ENCODE measurements around the gene ITGA2B.

DNA sequence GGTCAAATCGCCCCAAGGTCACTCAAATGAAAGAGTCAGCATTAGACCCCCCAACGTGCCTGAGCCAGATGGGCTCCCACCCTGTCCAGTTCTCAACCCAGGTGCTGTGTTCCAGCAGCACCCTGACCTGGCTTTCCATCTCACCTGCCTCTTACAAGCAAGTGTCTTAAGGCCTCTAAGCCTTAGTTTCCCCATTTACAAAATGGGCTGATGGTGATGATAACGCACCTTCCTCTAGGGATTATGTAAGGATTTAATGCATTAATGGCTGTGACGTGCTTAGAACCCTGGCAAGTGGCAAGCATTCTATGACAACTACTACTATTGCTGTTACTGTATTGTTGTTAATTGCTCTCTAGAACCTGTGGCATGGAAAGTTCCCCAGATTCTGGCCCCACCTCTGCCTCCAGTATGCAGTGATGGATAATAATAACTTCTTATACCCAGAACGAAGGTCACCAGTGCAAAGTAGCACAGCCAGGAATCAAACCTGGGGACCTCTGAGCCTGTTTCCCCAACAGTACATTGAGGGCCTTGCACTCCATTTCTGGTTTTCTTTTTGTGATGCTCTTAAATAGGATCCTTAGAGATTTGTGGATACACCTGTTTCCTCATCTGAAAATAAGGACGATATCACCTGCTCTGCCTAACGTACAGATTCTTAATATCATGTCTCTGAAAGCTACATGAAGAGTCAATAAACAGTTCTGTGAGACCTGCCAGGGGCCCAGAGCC lies 61.6 kb downstream of the ITGA2B start:
- no peak for TF ChIP-seq EZH2 (IDR thresholded peaks at IDR 0.05; ENCODE audit: insufficient read depth, poor library complexity, severe bottlenecking)
- TF ChIP-seq EZH2phosphoT487 (IDR thresholded peaks at IDR 0.05; ENCODE audit: insufficient read depth, low read depth) = no peak

Measured in GM23248 (cell line).